IMR-90 (cell line): ENCODE measurements around the gene LONP2. TPM values are rescaled to one million over a fixed set of nuclear protein-coding genes. Genes with fewer than 3 reads are reported as not detected.
A peak's percentile ranks its signal among the peaks of the same experiment; 100 is the strongest.

Experiments
- ATAC-seq: fragments of 200-7000 bp; cut with Tn5 transposase; 2 replicates; pipeline ENCODE4 v1.9.1; 2020; ENCODE audit warnings: low read depth, mild to moderate bottlenecking, moderate library complexity
- BruUV-seq: library from RNA; stranded (reverse); fragments of 400-500 nt; replicated peaks from 2 replicates; lab custom pipeline; 2021; lab: Mats Ljungman, UMichigan
- CTCF ChIA-PET: fragments of 300-600 bp; formaldehyde crosslinking; extraction: SDS; loops from one replicate; lab custom pipeline; 2021; ENCODE audit warnings: antibody characterized with exemption; lab: Yijun Ruan, JAX
- POLR2A ChIA-PET: fragments of 300-600 bp; sonication (Branson Sonifier 250); formaldehyde crosslinking; loops from one replicate; lab custom pipeline; 2022; ENCODE audit warnings: antibody characterized with exemption; ENCODE audit not compliant: unreplicated experiment; lab: Charles Lee
- DNase-seq: peaks from one replicate; pipeline ENCODE4 v3.0.0; 2013
- H2AFZ ChIP-seq: replicated peaks from 2 replicates; pipeline ENCODE3; 2013; ENCODE audit warnings: low read length, mild to moderate bottlenecking; ENCODE audit not compliant: poor library complexity
- H2AK5ac ChIP-seq: 2 replicates; pipeline ENCODE4 v1.6.1; 2013; ENCODE audit warnings: low read depth, low read length, inconsistent platforms
- H2AK9ac ChIP-seq: replicated peaks from 2 replicates; pipeline ENCODE3; 2013; ENCODE audit warnings: mild to moderate bottlenecking, low read depth, low read length, moderate library complexity; ENCODE audit not compliant: poor library complexity
- H2BK120ac ChIP-seq: 2 replicates; pipeline ENCODE4 v1.6.1; 2013; ENCODE audit warnings: low read depth, low read length, inconsistent platforms
- H2BK15ac ChIP-seq: 3 replicates; pipeline ENCODE4 v1.6.1; 2013; ENCODE audit warnings: low read depth, low read length, inconsistent platforms
- H2BK20ac ChIP-seq: 2 replicates; pipeline ENCODE4 v1.6.1; 2013; ENCODE audit warnings: low read depth, mild to moderate bottlenecking, inconsistent platforms, low read length, moderate library complexity
- H2BK5ac ChIP-seq: 2 replicates; pipeline ENCODE4 v1.6.1; 2013; ENCODE audit warnings: mild to moderate bottlenecking, low read depth, low read length, inconsistent platforms; ENCODE audit not compliant: poor library complexity, severe bottlenecking
- H3K14ac ChIP-seq: replicated peaks from 2 replicates; pipeline ENCODE4 v1.6.1; 2013; ENCODE audit warnings: low read depth, low read length, inconsistent platforms
- H3K18ac ChIP-seq: 2 replicates; pipeline ENCODE4 v1.6.1; 2013; ENCODE audit warnings: low read depth, low read length, control low read depth
- H3K23ac ChIP-seq: 2 replicates; pipeline ENCODE4 v1.6.1; 2013; ENCODE audit warnings: low read depth, low read length, inconsistent platforms
- H3K27ac ChIP-seq: 2 replicates; pipeline ENCODE4 v1.5.1; 2013; ENCODE audit warnings: mild to moderate bottlenecking, control low read depth, low read length; ENCODE audit not compliant: insufficient read depth
- H3K27me3 ChIP-seq: 2 replicates; pipeline ENCODE4 v1.6.1; 2013; ENCODE audit warnings: low read length; ENCODE audit not compliant: control insufficient read depth, insufficient read depth
- H3K36me3 ChIP-seq: 2 replicates; pipeline ENCODE4 v1.6.1; 2013; ENCODE audit warnings: low read length, mixed read lengths; ENCODE audit not compliant: control insufficient read depth, insufficient read depth
- H3K4ac ChIP-seq: 2 replicates; pipeline ENCODE4 v1.6.1; 2013; ENCODE audit warnings: low read depth, low read length, inconsistent platforms
- H3K4me1 ChIP-seq: 2 replicates; pipeline ENCODE4 v1.6.1; 2013; ENCODE audit warnings: low read length, mixed read lengths; ENCODE audit not compliant: control insufficient read depth, insufficient read depth
- H3K4me2 ChIP-seq: 2 replicates; pipeline ENCODE4 v1.6.1; 2013; ENCODE audit warnings: low read depth, mild to moderate bottlenecking, control low read depth, low read length, moderate library complexity
- H3K4me3 ChIP-seq: 2 replicates; pipeline ENCODE4 v1.5.1; 2013; ENCODE audit warnings: low read depth, mild to moderate bottlenecking, control low read depth, low read length, moderate library complexity; ENCODE audit not compliant: insufficient read depth
- H3K56ac ChIP-seq: 2 replicates; pipeline ENCODE4 v1.6.1; 2013; ENCODE audit warnings: low read length, inconsistent platforms; ENCODE audit not compliant: insufficient read depth; ENCODE audit errors: extremely low read depth
- H3K79me1 ChIP-seq, 2 experiments: 2 replicates each; pipeline ENCODE4 v1.6.1; 2013; ENCODE audit warnings: low read length in 2 of 2, inconsistent platforms in 1 of 2, low read depth in 1 of 2
- H3K9ac ChIP-seq: 2 replicates; pipeline ENCODE4 v1.6.1; 2013; ENCODE audit warnings: low read depth, low read length, control low read depth
- H3K9me1 ChIP-seq: 2 replicates; pipeline ENCODE4 v1.6.1; 2013; ENCODE audit warnings: low read length, inconsistent platforms; ENCODE audit not compliant: insufficient read depth
- H3K9me3 ChIP-seq: 2 replicates; pipeline ENCODE4 v1.6.1; 2013; ENCODE audit warnings: low read length; ENCODE audit not compliant: control insufficient read depth, insufficient read depth
- H4K20me1 ChIP-seq: 2 replicates; pipeline ENCODE4 v1.6.1; 2013; ENCODE audit warnings: low read length, inconsistent platforms; ENCODE audit not compliant: insufficient read depth
- H4K5ac ChIP-seq: 2 replicates; pipeline ENCODE4 v1.6.1; 2013; ENCODE audit warnings: mild to moderate bottlenecking, low read depth, low read length, control low read depth
- H4K8ac ChIP-seq, 2 experiments: 2 replicates each; pipeline ENCODE4 v1.6.1; 2013; ENCODE audit warnings: low read depth in 2 of 2, low read length in 2 of 2, control low read depth in 1 of 2, inconsistent platforms in 1 of 2
- H4K91ac ChIP-seq: 2 replicates; pipeline ENCODE4 v1.6.1; 2013; ENCODE audit warnings: low read depth, low read length, inconsistent platforms; ENCODE audit not compliant: insufficient read depth
- BHLHE40 ChIP-seq: fragments of 150-350 bp; IDR thresholded peaks from 2 replicates; pipeline ENCODE4 v1.6.1; 2016; ENCODE audit warnings: mild to moderate bottlenecking, low read depth, low read length
- CEBPB ChIP-seq: IDR thresholded peaks from 2 replicates; pipeline ENCODE4 v1.6.1; 2012; ENCODE audit warnings: low read depth, low read length, improper control_type of control experiment
- CHD1 ChIP-seq: IDR thresholded peaks from 2 replicates; pipeline ENCODE4 v1.6.1; 2012; ENCODE audit warnings: low read depth, low read length, improper control_type of control experiment
- CTCF ChIP-seq: conservative IDR thresholded peaks from 2 replicates; pipeline ENCODE4 v1.5.1; 2012; ENCODE audit warnings: mild to moderate bottlenecking, low read depth, low read length, improper control_type of control experiment
- FOS ChIP-seq: fragments of 150-350 bp; IDR thresholded peaks from 2 replicates; pipeline ENCODE4 v1.6.1; 2016; ENCODE audit warnings: low read depth, low read length
- MAFK ChIP-seq: IDR thresholded peaks from 2 replicates; pipeline ENCODE4 v1.6.1; 2012; ENCODE audit warnings: low read depth, low read length, improper control_type of control experiment
- MAZ ChIP-seq: IDR thresholded peaks from 2 replicates; pipeline ENCODE4 v1.6.1; 2012; ENCODE audit warnings: low read depth, mild to moderate bottlenecking, low read length, improper control_type of control experiment, moderate library complexity, borderline replicate concordance
- NFE2L2 ChIP-seq: fragments of 150-350 bp; IDR thresholded peaks from 2 replicates; pipeline ENCODE4 v1.6.1; 2016; ENCODE audit warnings: low read depth, mild to moderate bottlenecking, low read length
- POLR2A ChIP-seq: IDR thresholded peaks from 2 replicates; pipeline ENCODE4 v1.6.1; 2012; ENCODE audit warnings: mild to moderate bottlenecking, low read depth, low read length
- RAD21 ChIP-seq: IDR thresholded peaks from 2 replicates; pipeline ENCODE4 v1.6.1; 2012; ENCODE audit warnings: low read length, improper control_type of control experiment
- RCOR1 ChIP-seq: IDR thresholded peaks from 2 replicates; pipeline ENCODE4 v1.6.1; 2012; ENCODE audit warnings: mild to moderate bottlenecking, low read length, improper control_type of control experiment; ENCODE audit not compliant: insufficient replicate concordance
- RFX5 ChIP-seq: IDR thresholded peaks from 2 replicates; pipeline ENCODE4 v1.8.0; 2012; ENCODE audit warnings: low read depth, mild to moderate bottlenecking, low read length, moderate library complexity
- USF2 ChIP-seq: fragments of 150-350 bp; IDR thresholded peaks from 2 replicates; pipeline ENCODE4 v1.6.1; 2017; ENCODE audit warnings: mild to moderate bottlenecking, antibody characterized with exemption, low read length, low read depth
- WGBS, 2 experiments: methylation state at CpG; one replicate each; pipeline versions ENCODE4 v1.1.5 to v1.1.7; 2013; ENCODE audit warnings: missing lambda C conversion rate in 2 of 2; ENCODE audit not compliant: insufficient read length in 1 of 2; ENCODE audit errors: extremely low coverage in 2 of 2; 5-methylcytosine and 5-hydroxymethylcytosine counted together
- dilution Hi-C: fragments of 300-500 bp; cut with HindIII; formaldehyde crosslinking; loops from one replicate; pipeline ENCODE4 v1.14.3; 2018; ENCODE audit warnings: low sequenced_read_pairs; ENCODE audit not compliant: unreplicated experiment
- in situ Hi-C: fragments of 300-500 bp; cut with MboI; formaldehyde crosslinking; loops from 3 replicates; pipeline ENCODE4 v1.14.3; 2019; ENCODE audit warnings: low sequenced_read_pairs, inconsistent platforms, mixed read lengths
- intact Hi-C: fragments of 100-400 bp; cut with micrococcal nuclease; formaldehyde crosslinking; loops from 2 replicates; pipeline ENCODE4 v1.10.0; 2022
- polyA plus RNA-seq, 3 experiments: library from polyadenylated mRNA; depleted of rRNA; stranded (reverse); fragments of >200 nt; gene quantifications; 2 replicates each; pipeline ENCODE4 v1.2.3, GENCODE V29; 2012; ENCODE audit warnings: low replicate concordance in 1 of 3
- total RNA-seq: library from RNA; depleted of rRNA; stranded (reverse); fragments of >200 nt; gene quantifications from 2 replicates; pipeline ENCODE4 v1.2.3, GENCODE V29; 2012
- TF ChIP-seq, protein P1 (sequence below): fragments of 150-350 bp; IDR thresholded peaks from 2 replicates; pipeline ENCODE4 v1.6.1; 2016; ENCODE audit warnings: low read depth, mild to moderate bottlenecking, low read length, moderate library complexity, borderline replicate concordance

LONP2 gene
- total and polyA plus RNA-seq, 2 of the 4 experiments (the other 2 are of a cell fraction), result 31.5 to 90.9 TPM

DNA sequence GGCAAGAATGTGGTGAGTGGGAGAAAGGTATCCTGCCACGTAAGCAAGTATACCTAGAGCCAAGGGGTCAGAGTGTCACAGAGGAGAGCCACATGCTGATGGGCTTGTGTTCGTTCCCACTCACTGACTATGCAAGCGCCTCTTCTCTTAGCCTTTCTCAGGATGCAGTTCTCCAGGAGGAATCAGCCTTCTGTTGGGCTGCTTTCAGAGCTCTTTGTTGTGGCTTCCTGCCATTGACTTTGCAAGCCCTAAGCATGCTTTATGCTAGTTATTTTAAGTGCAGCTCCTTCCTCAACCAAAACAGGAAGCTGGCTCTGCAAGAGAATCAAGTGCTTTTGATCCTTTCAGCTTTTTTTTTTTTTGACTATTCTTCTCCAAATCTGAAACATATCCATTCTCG, 74.5 kb downstream of the LONP2 start:
- Histone ChIP-seq H3K4me1 (peaks cover 9% of the 10 kb centered on the region), H3K4ac (peak overlapping the region; percentile 88), H3K36me3 (peaks cover 2% of the 10 kb centered on the region; the same call in 1 of the 2 replicates), H2BK20ac (no peak overlapping the region; the same call in 1 of the 2 replicates), H2AK9ac (peak overlapping the region; percentile 79), H3K27ac (no peak overlapping the region), H3K4me2 (0 out of 2 replicates have a peak overlapping the region, but pooled peaks have one; percentile 28), H2BK120ac (0 out of 2 replicates have a peak overlapping the region, but pooled peaks have one; percentile 64), H4K91ac (peak overlapping the region; percentile 25; the same call in 1 of the 2 replicates), H3K4me3 (no peak overlapping the region), H3K18ac (no peak overlapping the region), H3K14ac (peak overlapping the region; percentile 76; the same call in 1 of the 2 replicates), H2AK5ac (peak overlapping the region; percentile 77; the same call in 1 of the 2 replicates), H2BK15ac (no peak overlapping the region; the same call in 2 of the 3 replicates), H3K9ac (no peak overlapping the region), H4K8ac (peak overlapping the region in 1 of 2 experiments; percentile 52; a peak in 1 of 4 replicates), H3K27me3 (no peaks in the 10 kb centered on the region), H3K23ac (peak overlapping the region; percentile 72; the same call in 1 of the 2 replicates), H4K20me1 (peaks cover 9% of the 10 kb centered on the region), H3K9me3 (no peaks in the 10 kb centered on the region), H2BK5ac (no peak overlapping the region), H3K56ac (no peak overlapping the region), H3K9me1 (peaks cover 15% of the 10 kb centered on the region), H4K5ac (no peak overlapping the region), H3K79me1 (peaks cover 21 to 49% of the 10 kb centered on the region in 2 experiments), H2AFZ (no peak overlapping the region)
- DNase-seq, result peak; percentile 54
- 70% methylated on average over 2 of the region's 4 CpGs; no CpG with 5 or more reads in 1 of the 2 experiments for WGBS, 2 experiments
- intact Hi-C loops, result no loop called here
- no peak for ATAC-seq
- no peak for TF ChIP-seq MAFK
- TF ChIP-seq POLR2A, result no peak
- TF ChIP-seq RAD21, result no peak
- TF ChIP-seq, protein P1, sequence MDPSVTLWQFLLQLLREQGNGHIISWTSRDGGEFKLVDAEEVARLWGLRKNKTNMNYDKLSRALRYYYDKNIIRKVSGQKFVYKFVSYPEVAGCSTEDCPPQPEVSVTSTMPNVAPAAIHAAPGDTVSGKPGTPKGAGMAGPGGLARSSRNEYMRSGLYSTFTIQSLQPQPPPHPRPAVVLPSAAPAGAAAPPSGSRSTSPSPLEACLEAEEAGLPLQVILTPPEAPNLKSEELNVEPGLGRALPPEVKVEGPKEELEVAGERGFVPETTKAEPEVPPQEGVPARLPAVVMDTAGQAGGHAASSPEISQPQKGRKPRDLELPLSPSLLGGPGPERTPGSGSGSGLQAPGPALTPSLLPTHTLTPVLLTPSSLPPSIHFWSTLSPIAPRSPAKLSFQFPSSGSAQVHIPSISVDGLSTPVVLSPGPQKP, result no peak
- no peak for TF ChIP-seq USF2
- no peak for TF ChIP-seq NFE2L2
- no peak for TF ChIP-seq RCOR1
- TF ChIP-seq FOS, result no peak
- TF ChIP-seq CEBPB, result no peak
- TF ChIP-seq CTCF, result no peak
- no peak for TF ChIP-seq RFX5
- no peak for TF ChIP-seq MAZ
- no peak for TF ChIP-seq BHLHE40
- no peak for TF ChIP-seq CHD1
- in situ Hi-C loops, result no loop called here
- ChIA-PET POLR2A (interaction anchor here (0.7 kb wide), 2 partner anchors 1238 to 1697 kb away, joined by 3 to 6 read pairs; no protein-coding TSS in a partner anchor), CTCF (interaction anchor here (0.6 kb wide), 3 partner anchors 29 to 1628 kb away, joined by 3 to 5 read pairs (median 3); no protein-coding TSS in a partner anchor)
- no TSS peak for BruUV-seq
- dilution Hi-C loops, result no loop called here
